Thyroid gland (tissue), 4 donors: ENCODE data around the gene CCDC158. TPM values are rescaled to one million over a fixed set of nuclear protein-coding genes. Genes with fewer than 3 reads are reported as not detected.

Source experiments
- DNase-seq, 2 donors: peaks; one replicate each; pipeline ENCODE4 v3.0.0-alpha.2; 2019
- H3K27ac ChIP-seq, 3 donors: fragments of 200-600 bp; sonication (generic); 1 replicate in 2 of 3; 2 replicates in 1 of 3; pipeline ENCODE4 v1.5.1; 2016 to 2019; ENCODE audit warnings: mild to moderate bottlenecking in 1 of 3, moderate library complexity in 1 of 3
- H3K27me3 ChIP-seq: fragments of 200-600 bp; sonication (generic); one replicate; pipeline ENCODE4 v1.5.1; 2019
- H3K36me3 ChIP-seq, 2 donors: fragments of 200-600 bp; sonication (generic); one replicate each; pipeline ENCODE4 v1.5.1; 2016 to 2019
- H3K4me1 ChIP-seq, 2 donors: fragments of 200-600 bp; sonication (generic); one replicate each; pipeline ENCODE4 v1.5.1; 2017 to 2019
- H3K4me3 ChIP-seq, 3 donors: fragments of 200-600 bp; sonication (generic); replicated peaks in 1 of 3; 1 replicate in 2 of 3; 2 replicates in 1 of 3; pipeline ENCODE4 v1.5.1; 2016; ENCODE audit warnings: mild to moderate bottlenecking in 1 of 3
- H3K9me3 ChIP-seq: fragments of 200-600 bp; sonication (generic); one replicate; pipeline ENCODE4 v1.5.1; 2017
- POLR2A ChIP-seq, 2 donors: fragments of 450-650 bp; IDR thresholded peaks; one replicate each; pipeline ENCODE4 v1.6.1; 2017; ENCODE audit warnings: antibody characterized with exemption in 2 of 2, mild to moderate bottlenecking in 2 of 2, moderate library complexity in 1 of 2
- WGBS, 2 donors: methylation state at CpG; one replicate each; pipeline ENCODE4 v1.1.5; 2017; 5-methylcytosine and 5-hydroxymethylcytosine counted together
- intact Hi-C: fragments of 100-400 bp; cut with DNase I; formaldehyde crosslinking; loops from one replicate; pipeline ENCODE4 v1.15.1; 2023
- total RNA-seq, 4 donors: library from RNA; depleted of rRNA; stranded (reverse); fragments of >200 nt; gene quantifications; one replicate each; pipeline ENCODE4 v1.2.3, GENCODE V29; 2016
- TF ChIP-seq, protein P1 (sequence below), 6 experiments: fragments of 200-600 bp in 3 of 6; fragments of 450-650 bp in 3 of 6; sonication (generic) in 3 of 6; IDR thresholded peaks; one replicate each; pipeline ENCODE4 v1.5.1; 2016 to 2019; ENCODE audit warnings: antibody characterized with exemption in 6 of 6, mild to moderate bottlenecking in 2 of 6, inconsistent platforms in 1 of 6, moderate library complexity in 1 of 6

The CCDC158 gene
- total RNA-seq, 4 donors from 2014 or later, result 2.0 to 5.8 (median 3.5) TPM

DNA sequence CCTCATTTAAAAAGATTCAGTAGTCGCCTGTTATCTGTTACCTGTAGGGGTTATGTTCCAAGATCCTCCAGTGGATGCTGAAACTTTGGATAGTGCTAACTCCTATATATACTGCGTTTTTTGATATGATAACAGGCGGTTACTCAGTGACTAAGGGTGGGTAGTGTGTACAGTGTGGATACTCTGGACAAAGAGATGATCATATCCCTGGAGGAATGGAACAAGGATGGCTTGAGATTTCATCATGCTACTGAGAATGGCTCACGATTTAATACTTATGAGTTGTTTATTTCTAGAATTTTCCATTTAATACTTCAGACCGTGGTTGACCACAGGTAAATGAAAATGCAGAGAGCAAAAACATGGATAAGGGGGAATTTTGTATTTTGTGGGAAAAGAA is 147.9 kb downstream of the CCDC158 start:
- Histone ChIP-seq H3K27me3 (no peaks in the 10 kb centered on the region), H3K9me3 (no peaks in the 10 kb centered on the region), H3K4me3 (no peak overlapping the region), H3K36me3 (no peaks in the 10 kb centered on the region), H3K4me1 (no peaks in the 10 kb centered on the region), H3K27ac (no peak overlapping the region)
- TF ChIP-seq POLR2A (IDR thresholded peaks at IDR 0.05), result no peak
- TF ChIP-seq, protein P1, sequence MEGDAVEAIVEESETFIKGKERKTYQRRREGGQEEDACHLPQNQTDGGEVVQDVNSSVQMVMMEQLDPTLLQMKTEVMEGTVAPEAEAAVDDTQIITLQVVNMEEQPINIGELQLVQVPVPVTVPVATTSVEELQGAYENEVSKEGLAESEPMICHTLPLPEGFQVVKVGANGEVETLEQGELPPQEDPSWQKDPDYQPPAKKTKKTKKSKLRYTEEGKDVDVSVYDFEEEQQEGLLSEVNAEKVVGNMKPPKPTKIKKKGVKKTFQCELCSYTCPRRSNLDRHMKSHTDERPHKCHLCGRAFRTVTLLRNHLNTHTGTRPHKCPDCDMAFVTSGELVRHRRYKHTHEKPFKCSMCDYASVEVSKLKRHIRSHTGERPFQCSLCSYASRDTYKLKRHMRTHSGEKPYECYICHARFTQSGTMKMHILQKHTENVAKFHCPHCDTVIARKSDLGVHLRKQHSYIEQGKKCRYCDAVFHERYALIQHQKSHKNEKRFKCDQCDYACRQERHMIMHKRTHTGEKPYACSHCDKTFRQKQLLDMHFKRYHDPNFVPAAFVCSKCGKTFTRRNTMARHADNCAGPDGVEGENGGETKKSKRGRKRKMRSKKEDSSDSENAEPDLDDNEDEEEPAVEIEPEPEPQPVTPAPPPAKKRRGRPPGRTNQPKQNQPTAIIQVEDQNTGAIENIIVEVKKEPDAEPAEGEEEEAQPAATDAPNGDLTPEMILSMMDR (IDR thresholded peaks at IDR 0.05), result no peak
- intact Hi-C loops, result no loop called here
- DNase-seq, result no peak
- WGBS, 2 donors, result 77 to 84% methylated on average over 5 of the region's 5 CpGs

DNA sequence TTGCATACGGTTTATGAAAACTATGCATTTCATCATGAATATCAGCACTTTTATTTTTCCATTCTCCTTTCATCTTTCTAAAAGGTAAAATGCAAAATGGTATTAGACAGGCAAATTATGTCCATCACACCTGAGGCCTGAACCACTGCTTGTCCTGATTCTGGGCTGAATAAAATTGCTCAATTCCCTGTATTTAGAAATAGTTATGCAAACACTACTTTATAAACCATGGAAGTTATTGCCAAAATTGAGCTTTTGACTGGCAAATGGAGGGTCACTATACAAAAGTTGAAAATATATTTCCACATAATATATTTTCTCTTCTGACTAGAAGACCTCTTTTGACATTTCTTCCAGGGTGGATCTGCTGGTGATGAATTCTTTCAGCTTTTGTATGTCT is 148.4 kb downstream of the CCDC158 start:
- no peak for DNase-seq
- WGBS, 2 donors, result 0 to 39% methylated on average over 1 of the region's 1 CpG
- no peaks in the 10 kb centered on the region for H3K27me3 ChIP-seq
- TF ChIP-seq POLR2A (IDR thresholded peaks at IDR 0.05), result no peak
- TF ChIP-seq, protein P1 (IDR thresholded peaks at IDR 0.05), result no peak
- H3K27ac ChIP-seq, result no peak overlapping the region
- no peaks in the 10 kb centered on the region for H3K36me3 ChIP-seq
- intact Hi-C loops, result no loop called here
- H3K4me3 ChIP-seq, result no peak overlapping the region
- no peaks in the 10 kb centered on the region for H3K9me3 ChIP-seq
- no peaks in the 10 kb centered on the region for H3K4me1 ChIP-seq

DNA sequence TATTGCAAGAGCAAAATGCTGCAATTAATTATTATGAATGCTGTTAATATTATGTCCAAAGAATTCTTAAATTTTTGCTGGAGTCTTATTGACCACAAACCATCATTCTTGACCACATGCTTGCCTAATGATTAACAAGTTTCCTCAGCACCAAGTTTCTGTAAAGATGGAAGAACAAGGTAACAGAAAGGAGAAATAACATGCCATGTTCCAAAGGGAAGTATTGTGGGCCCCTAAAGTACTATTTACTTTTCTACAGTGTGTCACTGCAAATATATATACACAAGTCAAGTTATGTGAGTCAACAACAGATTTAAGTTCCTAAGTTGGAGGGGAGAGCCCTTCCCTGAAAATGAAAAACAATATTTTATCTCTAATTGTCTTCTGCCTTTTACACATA is 148.9 kb downstream of the CCDC158 start:
- Histone ChIP-seq H3K9me3 (no peaks in the 10 kb centered on the region), H3K4me3 (no peak overlapping the region), H3K27ac (no peak overlapping the region), H3K27me3 (no peaks in the 10 kb centered on the region), H3K4me1 (no peaks in the 10 kb centered on the region), H3K36me3 (no peaks in the 10 kb centered on the region)
- no peak for TF ChIP-seq POLR2A (IDR thresholded peaks at IDR 0.05)
- TF ChIP-seq, protein P1 (IDR thresholded peaks at IDR 0.05), result no peak
- intact Hi-C loops, result no loop called here
- DNase-seq, result no peak

DNA sequence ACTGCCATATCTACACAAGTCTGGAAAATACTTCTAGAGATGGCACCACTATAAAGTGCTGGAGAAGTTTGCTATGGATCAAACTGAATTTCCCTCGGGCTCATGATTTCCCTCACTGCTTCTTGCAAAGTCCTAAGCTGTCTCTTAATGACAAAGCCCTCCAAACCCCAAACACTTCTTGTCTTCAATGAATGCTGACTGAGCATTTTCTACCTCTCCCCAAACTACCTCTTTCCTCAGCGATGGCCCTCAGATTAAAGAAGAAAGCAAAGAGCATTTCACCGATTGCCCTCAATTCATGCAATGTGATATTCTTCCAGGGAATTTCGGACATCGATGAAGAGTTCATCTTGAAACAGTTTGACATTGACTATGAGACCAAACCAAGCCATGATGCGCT is 149.7 kb downstream of the CCDC158 start:
- Histone ChIP-seq H3K4me1 (no peaks in the 10 kb centered on the region), H3K27ac (no peak overlapping the region), H3K9me3 (no peaks in the 10 kb centered on the region), H3K4me3 (no peak overlapping the region), H3K36me3 (no peaks in the 10 kb centered on the region), H3K27me3 (no peaks in the 10 kb centered on the region)
- 92 to 95% methylated on average over 6 of the region's 6 CpGs for WGBS, 2 donors
- DNase-seq, result no peak
- no peak for TF ChIP-seq POLR2A (IDR thresholded peaks at IDR 0.05)
- TF ChIP-seq, protein P1 (IDR thresholded peaks at IDR 0.05), result no peak
- intact Hi-C loops, result no loop called here

DNA sequence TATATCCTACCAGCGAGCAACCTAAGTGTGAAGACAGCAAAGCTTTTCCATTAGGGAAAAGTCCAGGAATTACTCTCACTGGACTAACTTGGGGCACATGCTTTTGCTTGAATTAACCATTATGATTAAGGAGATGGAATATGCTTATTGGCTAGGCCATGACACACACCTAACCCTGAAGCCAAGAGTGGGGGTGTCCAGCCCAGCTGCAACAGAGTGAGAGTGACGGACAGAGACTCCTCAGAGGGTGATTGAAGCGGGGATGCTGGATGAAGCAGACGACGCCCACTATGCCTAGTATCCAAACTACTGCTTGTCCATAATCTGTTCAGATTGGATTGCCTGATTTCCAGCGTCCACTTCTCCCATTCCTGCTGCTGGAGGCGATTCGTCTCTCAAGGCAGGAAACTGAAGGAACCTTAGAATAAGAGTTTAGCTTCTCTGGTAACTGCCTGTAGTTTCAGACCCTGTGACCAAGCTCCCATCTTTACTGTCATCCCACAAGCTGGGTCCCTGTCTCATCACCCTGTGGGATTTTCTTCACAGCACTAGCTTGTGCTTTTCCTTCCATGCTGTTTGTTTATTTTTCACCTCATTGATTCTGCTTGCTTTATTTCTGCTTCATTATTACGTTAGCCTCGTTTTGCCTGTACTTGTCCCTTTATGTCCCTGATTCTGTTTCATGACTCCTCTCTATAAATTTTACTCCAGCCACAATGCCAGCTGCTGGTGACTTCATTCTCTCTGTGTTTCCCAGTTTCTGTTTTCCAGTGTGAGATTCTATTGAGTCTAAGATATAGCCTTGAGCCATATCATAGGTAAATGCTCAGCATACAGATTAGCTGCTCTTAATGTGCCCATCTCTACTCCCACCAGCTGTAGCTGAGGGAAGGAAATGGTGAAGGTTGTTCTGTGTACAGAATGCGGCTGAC is 150.4 kb downstream of the CCDC158 start:
- no peak overlapping the region for H3K4me3 ChIP-seq
- TF ChIP-seq, protein P1 (IDR thresholded peaks at IDR 0.05), result no peak
- TF ChIP-seq POLR2A (IDR thresholded peaks at IDR 0.05), result no peak

More for the DNA sequence above, 150.4 kb downstream of the CCDC158 start:
- H3K4me1 ChIP-seq, result no peaks in the 10 kb centered on the region
- H3K27ac ChIP-seq, result no peak overlapping the region
- H3K27me3 ChIP-seq, result no peaks in the 10 kb centered on the region
- H3K9me3 ChIP-seq, result no peaks in the 10 kb centered on the region
- H3K36me3 ChIP-seq, result no peaks in the 10 kb centered on the region
- 87 to 89% methylated on average over 11 of the region's 11 CpGs for WGBS, 2 donors
- no peak for DNase-seq
- intact Hi-C loops, result no loop called here
